WTC11 (cell line): ENCODE results near the gene SAXO2.
"Not testable (repeated sequence)": the region's sequence is repeated elsewhere in the genome, so short reads cannot be mapped to it uniquely, and the experiment has no call there.

Experiments
- ATF3 ChIP-seq: sonication (generic); formaldehyde crosslinking; conservative IDR thresholded peaks from 2 replicates; pipeline ENCODE4 v1.8.1; 2022; ENCODE audit warnings: mild to moderate bottlenecking, missing genetic modification reagents
- CREB1 ChIP-seq: sonication (generic); formaldehyde crosslinking; IDR thresholded peaks from 2 replicates; pipeline ENCODE4 v1.8.0; 2023; ENCODE audit warnings: mild to moderate bottlenecking, missing genetic modification reagents
- CTCF ChIP-seq: fragments of 200-600 bp; IDR thresholded peaks from 2 replicates; pipeline ENCODE4 v1.8.0; 2022; ENCODE audit warnings: antibody characterized with exemption
- GRHL2 ChIP-seq: fragments of 250-450 bp; sonication (Bioruptor Pico); IDR thresholded peaks from 2 replicates; pipeline ENCODE4 v1.8.0; 2022; ENCODE audit warnings: mild to moderate bottlenecking, moderate library complexity; ENCODE audit not compliant: insufficient replicate concordance, severe bottlenecking
- STAT6 ChIP-seq: sonication (generic); formaldehyde crosslinking; conservative IDR thresholded peaks from 2 replicates; pipeline ENCODE4 v1.8.1; 2023; ENCODE audit warnings: mild to moderate bottlenecking, low read depth, missing genetic modification reagents, moderate library complexity
- TCF7 ChIP-seq: sonication (generic); formaldehyde crosslinking; IDR thresholded peaks from 2 replicates; pipeline ENCODE4 v1.8.0; 2022; ENCODE audit warnings: mild to moderate bottlenecking, low read depth, missing genetic modification reagents, moderate library complexity
- ZNF138 ChIP-seq: sonication (generic); formaldehyde crosslinking; conservative IDR thresholded peaks from 2 replicates; pipeline ENCODE4 v1.8.1; 2022; ENCODE audit warnings: mild to moderate bottlenecking, moderate library complexity, missing genetic modification reagents
- ZNF317 ChIP-seq: sonication (generic); formaldehyde crosslinking; IDR thresholded peaks from 2 replicates; pipeline ENCODE4 v1.8.1; 2023; ENCODE audit warnings: low read depth, mild to moderate bottlenecking, moderate library complexity, missing genetic modification reagents, borderline replicate concordance
- ZNF512 ChIP-seq: sonication (generic); formaldehyde crosslinking; IDR thresholded peaks from 2 replicates; pipeline ENCODE4 v1.8.1; 2022; ENCODE audit warnings: missing genetic modification reagents, borderline replicate concordance

GRCh38 chr15:82216092-82216491 is 46.5 kb upstream of the SAXO2 start:
- TF ChIP-seq ZNF317 (CRISPR knock-in tag); CTCF; STAT6 (CRISPR knock-in tag); GRHL2; CREB1; ATF3; TCF7 (CRISPR knock-in tag); ZNF138 (CRISPR knock-in tag); ZNF512 (CRISPR knock-in tag): not testable (repeated sequence)
